ENCODE measurements around the gene ADAMTSL3. TPM values are rescaled to one million over a fixed set of nuclear protein-coding genes. Genes with fewer than 3 reads are reported as not detected.

ADAMTSL3 gene
- total and polyA plus RNA-seq, 4 donors = 3.5 to 19.0 (median 8.0) TPM

GRCh38 chr15:84010246-84010645 lies 356.3 kb downstream of the ADAMTSL3 start:
- DNase-seq (ENCODE audit: low spot score) = no peak
- 91% methylated on average over 1 of the region's 1 CpG for WGBS
- Histone ChIP-seq H3K4me1 (ENCODE audit: control insufficient read depth in 4 of 4, insufficient read depth in 4 of 4, low read length in 3 of 4) (no peaks in the 10 kb centered on the region), H3K27ac (ENCODE audit: low read depth in 1 of 2, low read length in 2 of 2) (no peak overlapping the region), H3K9me3 (ENCODE audit: control insufficient read depth in 4 of 4, low read length in 3 of 4) (peaks cover 0 to 9% (median 3%) of the 10 kb centered on the region in 4 donors), H3K9ac (ENCODE audit: low read depth in 1 of 2, low read length in 2 of 2) (no peak overlapping the region), H3K4me3 (ENCODE audit: low read depth in 1 of 3, low read length in 3 of 3) (no peak overlapping the region), H3K27me3 (ENCODE audit: control insufficient read depth in 4 of 4, insufficient read depth in 4 of 4, low read length in 3 of 4) (no peaks in the 10 kb centered on the region), H3K36me3 (ENCODE audit: control insufficient read depth in 4 of 4, insufficient read depth in 3 of 4, low read depth in 1 of 4, low read length in 3 of 4) (peaks cover 0 to 6% (median 3%) of the 10 kb centered on the region in 4 donors)
- TF ChIP-seq TAF1 (conservative IDR thresholded peaks at IDR 0.05) = no peak
- TF ChIP-seq SP1 (IDR thresholded peaks at IDR 0.05) = no peak
- TF ChIP-seq MAX (IDR thresholded peaks at IDR 0.05) = no peak
- TF ChIP-seq GABPA (IDR thresholded peaks at IDR 0.05 in 1 of 2, conservative IDR thresholded peaks at IDR 0.05 in 1 of 2) = no peak
- no peak for TF ChIP-seq CTCF (IDR thresholded peaks at IDR 0.05; ENCODE audit: low read depth, low read length, missing input control)
- no peak for TF ChIP-seq JUND (IDR thresholded peaks at IDR 0.05)
- no peak for TF ChIP-seq ZBTB33 (IDR thresholded peaks at IDR 0.05)
- TF ChIP-seq NR2F2 (IDR thresholded peaks at IDR 0.05) = no peak
- no peak for TF ChIP-seq FOXA2 (IDR thresholded peaks at IDR 0.05)
- no peak for TF ChIP-seq YY1 (IDR thresholded peaks at IDR 0.05)

- Histone ChIP-seq H3K9me3 (ENCODE audit: control insufficient read depth in 4 of 4, low read length in 3 of 4) (peaks cover 0 to 9% (median 2%) of the 10 kb centered on the region in 4 donors), H3K27me3 (ENCODE audit: control insufficient read depth in 4 of 4, insufficient read depth in 4 of 4, low read length in 3 of 4) (no peaks in the 10 kb centered on the region), H3K9ac (ENCODE audit: low read depth in 1 of 2, low read length in 2 of 2) (no peak overlapping the region), H3K27ac (ENCODE audit: low read depth in 1 of 2, low read length in 2 of 2) (no peak overlapping the region), H3K4me1 (ENCODE audit: control insufficient read depth in 4 of 4, insufficient read depth in 4 of 4, low read length in 3 of 4) (no peaks in the 10 kb centered on the region), H3K4me3 (ENCODE audit: low read depth in 1 of 3, low read length in 3 of 3) (no peak overlapping the region), H3K36me3 (ENCODE audit: control insufficient read depth in 4 of 4, insufficient read depth in 3 of 4, low read depth in 1 of 4, low read length in 3 of 4) (peaks cover 0 to 32% (median 10%) of the 10 kb centered on the region in 4 donors)
- DNase-seq (ENCODE audit: low spot score) = no peak
- TF ChIP-seq JUND (IDR thresholded peaks at IDR 0.05) = no peak
- no peak for TF ChIP-seq SP1 (IDR thresholded peaks at IDR 0.05)
- TF ChIP-seq FOXA1 (IDR thresholded peaks at IDR 0.05) = no peak
- TF ChIP-seq ATF3 (IDR thresholded peaks at IDR 0.05) = no peak
- no peak for TF ChIP-seq CTCF (IDR thresholded peaks at IDR 0.05; ENCODE audit: low read depth, low read length, missing input control)
- no peak for TF ChIP-seq RXRA (IDR thresholded peaks at IDR 0.05)
- no peak for TF ChIP-seq TAF1 (conservative IDR thresholded peaks at IDR 0.05)
- TF ChIP-seq HNF4A (conservative IDR thresholded peaks at IDR 0.05) = no peak
- TF ChIP-seq GABPA (IDR thresholded peaks at IDR 0.05 in 1 of 2, conservative IDR thresholded peaks at IDR 0.05 in 1 of 2) = no peak
- no peak for TF ChIP-seq ZBTB33 (IDR thresholded peaks at IDR 0.05)
- TF ChIP-seq REST (IDR thresholded peaks at IDR 0.05) = no peak
- TF ChIP-seq MAX (IDR thresholded peaks at IDR 0.05) = no peak
- no peak for TF ChIP-seq EGR1 (IDR thresholded peaks at IDR 0.05; ENCODE audit: low read depth in 2 of 2)
- TF ChIP-seq FOXA2 (IDR thresholded peaks at IDR 0.05) = no peak
- TF ChIP-seq HNF4G (IDR thresholded peaks at IDR 0.05) = no peak
- no peak for TF ChIP-seq RAD21 (IDR thresholded peaks at IDR 0.05)
- WGBS = 91% methylated on average over 3 of the region's 3 CpGs
These were observed 362.4 kb downstream of the ADAMTSL3 start for GRCh38 chr15:84016371-84016770.
